Neural progenitor cell (in vitro differentiated cells): Measurements from ENCODE around the gene NT5C2. TPM values are rescaled to one million over a fixed set of nuclear protein-coding genes. Genes with fewer than 3 reads are reported as not detected.
A peak's percentile ranks its signal among the peaks of the same experiment; 100 is the strongest.
"Not testable (repeated sequence)": the region's sequence is repeated elsewhere in the genome, so short reads cannot be mapped to it uniquely, and the experiment has no call there.

Experiments
- DNase-seq: peaks from one replicate; pipeline ENCODE4 v3.0.0-alpha.2; 2016; ENCODE audit warnings: low spot score
- H2AFZ ChIP-seq: fragments of 200-600 bp; sonication (generic); replicated peaks from 2 replicates; pipeline ENCODE4 v1.6.1; 2016; ENCODE audit warnings: antibody characterized with exemption
- H3F3A ChIP-seq: fragments of 200-600 bp; sonication (generic); 2 replicates; pipeline ENCODE4 v1.6.1; 2016; ENCODE audit warnings: antibody characterized with exemption, low read depth
- H3K27ac ChIP-seq: fragments of 200-600 bp; sonication (generic); 2 replicates; pipeline ENCODE4 v1.5.1; 2016; ENCODE audit warnings: mild to moderate bottlenecking
- H3K27me3 ChIP-seq: fragments of 200-600 bp; sonication (generic); 2 replicates; pipeline ENCODE4 v1.6.1; 2016; ENCODE audit warnings: mild to moderate bottlenecking, moderate library complexity
- H3K36me3 ChIP-seq: fragments of 200-600 bp; sonication (generic); 2 replicates; pipeline ENCODE4 v1.5.1; 2016
- H3K4me1 ChIP-seq: fragments of 200-600 bp; sonication (generic); 2 replicates; pipeline ENCODE4 v1.6.1; 2016; ENCODE audit warnings: mixed run types
- H3K4me2 ChIP-seq: fragments of 200-600 bp; sonication (generic); 2 replicates; pipeline ENCODE4 v1.6.1; 2016
- H3K4me3 ChIP-seq: fragments of 200-600 bp; sonication (generic); 2 replicates; pipeline ENCODE4 v1.5.1; 2016
- H3K79me2 ChIP-seq: fragments of 200-600 bp; sonication (generic); 2 replicates; pipeline ENCODE4 v1.6.1; 2016; ENCODE audit warnings: low read depth
- H3K9ac ChIP-seq: fragments of 200-600 bp; sonication (generic); 2 replicates; pipeline ENCODE4 v1.6.1; 2016
- H3K9me3 ChIP-seq: fragments of 200-600 bp; sonication (generic); 2 replicates; pipeline ENCODE4 v1.5.1; 2016; ENCODE audit warnings: low read depth
- H4K20me1 ChIP-seq: fragments of 200-600 bp; sonication (generic); 2 replicates; pipeline ENCODE4 v1.6.1; 2016; ENCODE audit warnings: low read depth
- H3K27ac Mint-ChIP-seq: 3 replicates; pipeline ENCODE4 v1.8.0; 2021; ENCODE audit warnings: mixed read lengths
- H3K27me3 Mint-ChIP-seq: 2 replicates; pipeline ENCODE4 v1.8.0; 2022; ENCODE audit warnings: low read depth, mild to moderate bottlenecking, inconsistent platforms, moderate library complexity, mixed read lengths; ENCODE audit not compliant: insufficient read depth
- H3K36me3 Mint-ChIP-seq: 3 replicates; pipeline ENCODE4 v1.8.0; 2021; ENCODE audit warnings: mixed read lengths
- H3K4me1 Mint-ChIP-seq: 3 replicates; pipeline ENCODE4 v1.8.0; 2021; ENCODE audit warnings: mixed read lengths
- H3K4me3 Mint-ChIP-seq: 3 replicates; pipeline ENCODE4 v1.8.0; 2021; ENCODE audit warnings: mild to moderate bottlenecking, moderate library complexity, mixed read lengths
- H3K9me3 Mint-ChIP-seq: 3 replicates; pipeline ENCODE4 v1.8.0; 2020; ENCODE audit warnings: mixed read lengths
- CTCF ChIP-seq: fragments of 200-600 bp; sonication (generic); IDR thresholded peaks from 2 replicates; pipeline ENCODE4 v1.5.1; 2017; ENCODE audit warnings: antibody characterized with exemption, mild to moderate bottlenecking
- EZH2 ChIP-seq: fragments of 200-600 bp; sonication (generic); IDR thresholded peaks from 2 replicates; pipeline ENCODE4 v1.6.1; 2017; ENCODE audit warnings: antibody characterized with exemption, mild to moderate bottlenecking, moderate library complexity
- EZH2phosphoT487 ChIP-seq: fragments of 200-600 bp; sonication (generic); IDR thresholded peaks from 2 replicates; pipeline ENCODE4 v1.6.1; 2017; ENCODE audit warnings: antibody characterized with exemption
- total RNA-seq: library from RNA; depleted of rRNA; stranded (reverse); fragments of >200 nt; gene quantifications from 2 replicates; pipeline ENCODE4 v1.2.3, GENCODE V29; 2015; ENCODE audit warnings: low replicate concordance

NT5C2 gene
- total RNA-seq, 1 donor from 2014 or later: 63.6 TPM

- Mint-ChIP-seq H3K4me3 (no peak overlapping the region), H3K9me3 (no peaks in the 10 kb centered on the region), H3K36me3 (peaks cover 2% of the 10 kb centered on the region), H3K4me1 (no peaks in the 10 kb centered on the region), H3K27ac (no peak overlapping the region), H3K27me3 (no peaks in the 10 kb centered on the region)
- no peak overlapping the region for H2AFZ ChIP-seq
- no peaks in the 10 kb centered on the region for H3K36me3 ChIP-seq
- no peaks in the 10 kb centered on the region for H3K9me3 ChIP-seq
- H3K4me2 ChIP-seq: no peak overlapping the region
- H3K4me3 ChIP-seq: no peak overlapping the region
- no peak for TF ChIP-seq EZH2
- peak; percentile 77 for TF ChIP-seq CTCF
- TF ChIP-seq EZH2phosphoT487: no peak
- no peaks in the 10 kb centered on the region for H4K20me1 ChIP-seq
- H3K27ac ChIP-seq: no peak overlapping the region
- H3K9ac ChIP-seq: no peak overlapping the region
- H3K79me2 ChIP-seq: no peaks in the 10 kb centered on the region
- no peaks in the 10 kb centered on the region for H3F3A ChIP-seq
- peak; percentile 79 for DNase-seq
- H3K27me3 ChIP-seq: no peaks in the 10 kb centered on the region
- peaks cover 5% of the 10 kb centered on the region for H3K4me1 ChIP-seq
Measured at GRCh38 chr10:103069453-103070331, 123.4 kb downstream of the NT5C2 start.

GRCh38 chr10:103067956-103068355, 125.1 kb downstream of the NT5C2 start:
- peaks cover 5% of the 10 kb centered on the region for H3K4me1 ChIP-seq
- Mint-ChIP-seq H3K4me3 (no peak overlapping the region), H3K4me1 (no peaks in the 10 kb centered on the region), H3K36me3 (no peaks in the 10 kb centered on the region), H3K9me3 (no peaks in the 10 kb centered on the region), H3K27ac (no peak overlapping the region), H3K27me3 (no peaks in the 10 kb centered on the region)
- H2AFZ ChIP-seq: no peak overlapping the region
- no peaks in the 10 kb centered on the region for H3F3A ChIP-seq
- H3K4me3 ChIP-seq: no peak overlapping the region
- no peak overlapping the region for H3K4me2 ChIP-seq
- no peak for DNase-seq
- no peak overlapping the region for H3K9ac ChIP-seq
- no peaks in the 10 kb centered on the region for H3K9me3 ChIP-seq
- TF ChIP-seq EZH2phosphoT487: no peak
- no peak for TF ChIP-seq CTCF
- no peak for TF ChIP-seq EZH2
- H3K36me3 ChIP-seq: no peaks in the 10 kb centered on the region
- no peak overlapping the region for H3K27ac ChIP-seq
- H3K79me2 ChIP-seq: no peaks in the 10 kb centered on the region
- no peaks in the 10 kb centered on the region for H4K20me1 ChIP-seq
- H3K27me3 ChIP-seq: no peaks in the 10 kb centered on the region

DNA sequence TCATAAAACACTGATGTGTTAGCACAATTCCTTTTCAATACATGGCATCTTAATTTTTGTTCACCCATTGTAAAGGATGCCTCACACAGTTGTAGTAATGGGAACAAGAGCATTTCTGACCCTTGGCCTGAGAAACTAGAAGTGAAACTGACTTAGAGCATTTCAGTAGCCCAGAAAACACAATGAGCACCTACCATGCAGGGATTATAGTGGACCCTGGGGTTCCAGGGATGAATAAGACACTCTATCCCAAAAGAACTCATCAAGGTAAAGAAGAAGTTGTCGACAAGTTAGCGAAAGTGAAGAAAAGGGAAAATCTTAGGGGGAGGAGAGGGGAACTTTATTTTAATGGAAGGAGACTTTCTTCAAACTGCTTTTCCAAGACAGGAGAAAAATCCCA, 125.6 kb downstream of the NT5C2 start:
- peaks cover 5% of the 10 kb centered on the region for H3K4me1 ChIP-seq
- Mint-ChIP-seq H3K36me3 (no peaks in the 10 kb centered on the region), H3K27me3 (no peaks in the 10 kb centered on the region), H3K9me3 (no peaks in the 10 kb centered on the region), H3K27ac (no peak overlapping the region), H3K4me1 (no peaks in the 10 kb centered on the region), H3K4me3 (no peak overlapping the region)
- DNase-seq: no peak
- H2AFZ ChIP-seq: no peak overlapping the region
- H3K79me2 ChIP-seq: no peaks in the 10 kb centered on the region
- no peaks in the 10 kb centered on the region for H3K9me3 ChIP-seq
- H3K9ac ChIP-seq: no peak overlapping the region
- TF ChIP-seq CTCF (no peak), EZH2phosphoT487 (no peak), EZH2 (no peak)
- no peak overlapping the region for H3K27ac ChIP-seq
- H4K20me1 ChIP-seq: no peaks in the 10 kb centered on the region
- no peaks in the 10 kb centered on the region for H3K27me3 ChIP-seq
- no peak overlapping the region for H3K4me3 ChIP-seq
- no peak overlapping the region for H3K4me2 ChIP-seq
- no peaks in the 10 kb centered on the region for H3F3A ChIP-seq
- no peaks in the 10 kb centered on the region for H3K36me3 ChIP-seq

- not testable (repeated sequence) for H3K27me3 ChIP-seq, H3K36me3 Mint-ChIP-seq, H4K20me1 ChIP-seq, H2AFZ ChIP-seq, H3K4me3 ChIP-seq, H3K36me3 ChIP-seq, H3K9me3 Mint-ChIP-seq, H3K9ac ChIP-seq, DNase-seq, H3K27ac Mint-ChIP-seq, H3K27ac ChIP-seq, H3K4me2 ChIP-seq, H3K4me1 ChIP-seq, H3K4me3 Mint-ChIP-seq, H3K79me2 ChIP-seq, H3K27me3 Mint-ChIP-seq, H3K4me1 Mint-ChIP-seq, H3F3A ChIP-seq, H3K9me3 ChIP-seq
Measured at GRCh38 chr10:103067099-103067477, 126.0 kb downstream of the NT5C2 start.
